HUES64 (cell line): ENCODE measurements around the gene VSIG1. TPM values are rescaled to one million over a fixed set of nuclear protein-coding genes. Genes with fewer than 3 reads are reported as not detected.

Experiments used
- H3K27ac ChIP-seq: 2 replicates; pipeline ENCODE4 v1.7.0; 2013; ENCODE audit warnings: low read depth, low read length, inconsistent platforms
- H3K27me3 ChIP-seq: 2 replicates; pipeline ENCODE4 v1.6.1; 2013; ENCODE audit warnings: mild to moderate bottlenecking, low read length; ENCODE audit not compliant: insufficient read depth
- H3K36me3 ChIP-seq: 2 replicates; pipeline ENCODE4 v1.6.1; 2013; ENCODE audit warnings: mild to moderate bottlenecking, low read length; ENCODE audit not compliant: insufficient read depth
- H3K4me1 ChIP-seq: 2 replicates; pipeline ENCODE4 v1.6.1; 2013; ENCODE audit warnings: mild to moderate bottlenecking, low read length, moderate library complexity; ENCODE audit not compliant: insufficient read depth
- H3K4me3 ChIP-seq: 2 replicates; pipeline ENCODE4 v1.5.1; 2013; ENCODE audit warnings: mild to moderate bottlenecking, low read length, moderate library complexity
- H3K9ac ChIP-seq: 2 replicates; pipeline ENCODE4 v1.6.1; 2013; ENCODE audit warnings: mild to moderate bottlenecking, low read depth, low read length
- H3K9me3 ChIP-seq: 2 replicates; pipeline ENCODE4 v1.6.1; 2013; ENCODE audit warnings: low read depth, low read length; ENCODE audit not compliant: insufficient read depth
- WGBS: fragments of 150-250, 120-280 bp; methylation state at CpG from one replicate; pipeline ENCODE4 v1.1.7; 2013; ENCODE audit warnings: missing lambda C conversion rate; 5-methylcytosine and 5-hydroxymethylcytosine counted together
- polyA plus RNA-seq, 2 experiments: library from polyadenylated mRNA; stranded (reverse); fragments of 50-300 nt; gene quantifications; one replicate each; pipeline ENCODE4 v1.2.3, GENCODE V29; 2013

VSIG1 gene
- polyA plus RNA-seq (2013, experiment 1 of 2) = 0.25 TPM
- polyA plus RNA-seq (2013, experiment 2 of 2) = 1.1 TPM

GRCh38 chrX:108044554-108045256 lies at the start of gene VSIG1:
VSIG1 (plus strand) TSS chrX:108045065; CDS start chrX:108045131, 66 bp downstream.
- Histone ChIP-seq H3K9ac (no peak within 1 kb of the TSS), H3K4me1 (no peaks in the 10 kb centered on the region), H3K27me3 (no peaks in the 10 kb centered on the region), H3K9me3 (no peaks in the 10 kb centered on the region), H3K36me3 (no peaks in the 10 kb centered on the region), H3K27ac (no peak within 1 kb of the TSS), H3K4me3 (no peak within 1 kb of the TSS)
- 95% methylated on average over 6 of the region's 10 CpGs for WGBS

DNA sequence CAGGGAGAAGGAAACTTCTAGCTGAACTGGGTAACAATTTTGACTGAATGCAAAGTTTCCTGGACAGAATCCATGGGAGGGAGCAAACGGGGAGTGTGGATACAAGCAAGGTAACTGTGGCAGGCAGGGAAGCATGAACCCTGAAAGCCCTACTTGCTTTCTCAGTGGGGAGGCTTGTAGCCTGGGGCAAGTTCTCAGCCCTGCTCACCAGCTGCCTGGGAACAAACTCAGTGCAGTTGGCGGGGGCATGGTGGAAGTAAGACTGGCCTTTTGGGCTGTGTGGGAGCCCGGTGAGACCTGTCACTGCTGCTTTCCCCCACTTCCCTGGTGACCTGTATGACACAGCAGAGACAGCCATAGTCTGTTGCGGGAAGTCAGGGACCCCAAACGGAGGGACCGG lies 48.7 kb upstream of the VSIG1 start:
- Histone ChIP-seq H3K4me3 (no peak overlapping the region), H3K9ac (no peak overlapping the region), H3K9me3 (no peaks in the 10 kb centered on the region), H3K36me3 (no peaks in the 10 kb centered on the region), H3K4me1 (no peaks in the 10 kb centered on the region), H3K27me3 (no peaks in the 10 kb centered on the region), H3K27ac (no peak overlapping the region)
- 70% methylated on average over 3 of the region's 6 CpGs for WGBS

DNA sequence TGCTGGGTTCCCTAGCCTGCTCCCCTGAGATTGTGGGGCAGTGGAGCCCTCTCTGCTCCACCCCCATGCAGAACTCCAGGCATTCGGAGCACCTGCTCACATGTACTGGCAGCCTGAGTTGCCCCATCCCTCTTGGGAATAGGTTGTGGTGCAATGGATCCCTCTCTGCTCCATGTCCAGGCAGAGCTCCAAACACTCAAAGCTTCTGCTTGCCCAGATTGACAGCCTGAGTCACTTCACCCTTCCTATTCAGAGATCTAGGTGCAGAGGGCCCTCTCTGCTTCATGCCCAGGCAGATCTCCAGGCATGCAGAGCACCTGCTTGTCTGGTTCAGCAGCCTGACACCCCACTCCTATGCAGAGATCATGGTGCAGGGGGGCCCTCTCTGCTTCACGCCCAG lies 44.1 kb upstream of the VSIG1 start:
- Histone ChIP-seq H3K36me3 (no peaks in the 10 kb centered on the region), H3K27ac (no peak overlapping the region), H3K4me1 (no peaks in the 10 kb centered on the region), H3K9me3 (no peaks in the 10 kb centered on the region), H3K27me3 (no peaks in the 10 kb centered on the region), H3K4me3 (no peak overlapping the region), H3K9ac (no peak overlapping the region)
- 100% methylated on average over 2 of the region's 2 CpGs for WGBS

GRCh38 chrX:108001218-108001814 lies 43.5 kb upstream of the VSIG1 start:
- 60% methylated on average over 9 of the region's 11 CpGs for WGBS
- H3K9ac ChIP-seq = no peak overlapping the region

DNA sequence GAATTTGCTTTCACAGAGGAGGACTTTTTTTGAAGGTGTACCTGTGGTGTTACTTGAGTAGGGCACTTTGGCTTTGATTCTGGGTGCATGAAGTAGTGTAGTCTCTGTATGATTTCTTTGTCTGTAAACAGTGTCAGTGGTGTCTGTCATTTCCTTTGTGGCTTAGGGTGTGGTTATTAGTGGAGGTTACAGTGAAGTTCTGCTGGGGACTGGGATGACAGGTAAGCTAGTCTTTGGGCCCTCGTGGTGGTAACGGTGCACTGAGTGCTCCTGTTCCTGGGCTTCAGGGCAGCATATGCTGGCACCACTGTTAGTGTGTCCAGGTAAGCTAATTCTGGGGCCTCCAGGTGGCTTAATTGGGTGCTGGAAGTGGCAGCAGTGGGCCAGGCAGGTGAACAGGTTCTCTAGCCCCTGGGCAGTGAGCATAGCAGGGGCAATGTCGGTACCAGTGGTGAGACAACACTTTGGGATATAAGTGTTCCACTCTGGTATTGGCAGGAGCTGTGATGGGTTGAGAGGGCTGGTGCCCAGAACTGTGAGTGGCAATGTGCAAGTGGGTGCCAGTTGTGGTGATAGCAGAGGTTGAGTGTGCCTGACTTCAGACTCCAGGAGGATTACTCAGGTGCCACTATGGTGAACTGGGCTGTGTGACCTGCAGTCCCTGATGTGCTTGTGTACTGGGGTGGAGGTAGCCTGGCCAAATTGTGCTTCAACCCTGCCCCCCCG lies 26.0 kb upstream of the VSIG1 start:
- Histone ChIP-seq H3K4me1 (no peaks in the 10 kb centered on the region), H3K4me3 (no peak overlapping the region), H3K9me3 (no peaks in the 10 kb centered on the region), H3K36me3 (no peaks in the 10 kb centered on the region), H3K9ac (no peak overlapping the region), H3K27ac (no peak overlapping the region), H3K27me3 (no peaks in the 10 kb centered on the region)
- 95% methylated on average over 4 of the region's 4 CpGs for WGBS

More at GRCh38 chrX:108001218-108001814, 43.5 kb upstream of the VSIG1 start:
- H3K4me1 ChIP-seq = no peaks in the 10 kb centered on the region
- no peaks in the 10 kb centered on the region for H3K27me3 ChIP-seq
- no peaks in the 10 kb centered on the region for H3K36me3 ChIP-seq
- H3K9me3 ChIP-seq = no peaks in the 10 kb centered on the region
- no peak overlapping the region for H3K4me3 ChIP-seq
- H3K27ac ChIP-seq = no peak overlapping the region

DNA sequence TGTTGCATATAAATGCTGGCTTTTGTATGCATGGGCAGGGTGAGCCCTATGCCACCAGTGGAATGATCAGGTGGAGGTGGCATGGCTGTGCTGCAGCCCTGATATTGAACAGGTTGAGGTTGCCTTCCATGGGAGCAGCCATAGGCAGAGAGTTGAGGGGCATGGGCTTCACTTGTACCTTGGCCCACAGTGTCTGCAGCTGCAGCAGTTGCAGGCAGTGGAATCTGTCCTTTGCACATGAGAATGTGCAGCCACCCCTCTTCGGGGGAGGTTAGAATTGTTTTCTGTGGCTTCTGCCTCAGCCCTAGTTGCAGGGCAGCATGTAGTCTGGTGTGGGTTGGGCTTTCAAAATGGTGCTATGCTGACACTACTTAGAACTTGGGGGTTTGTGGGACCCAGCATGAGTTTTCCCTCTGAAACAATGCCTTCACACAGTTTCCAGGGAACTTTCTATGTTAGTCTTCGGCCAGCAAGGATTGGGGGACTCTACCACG lies 25.4 kb upstream of the VSIG1 start:
- H3K9ac ChIP-seq = no peak overlapping the region
- H3K4me3 ChIP-seq = no peak overlapping the region
- no peaks in the 10 kb centered on the region for H3K9me3 ChIP-seq
- H3K27me3 ChIP-seq = no peaks in the 10 kb centered on the region
- H3K4me1 ChIP-seq = no peaks in the 10 kb centered on the region
- no peaks in the 10 kb centered on the region for H3K36me3 ChIP-seq
- WGBS = 81% methylated on average over 3 of the region's 3 CpGs
- H3K27ac ChIP-seq = no peak overlapping the region

- Histone ChIP-seq H3K36me3 (no peaks in the 10 kb centered on the region), H3K27me3 (no peaks in the 10 kb centered on the region), H3K9ac (no peak overlapping the region), H3K9me3 (no peaks in the 10 kb centered on the region), H3K4me1 (no peaks in the 10 kb centered on the region), H3K27ac (no peak overlapping the region), H3K4me3 (no peak overlapping the region)
- 35% methylated on average over 2 of the region's 2 CpGs for WGBS
These were observed 24.2 kb upstream of the VSIG1 start for GRCh38 chrX:108020631-108021030.

- Histone ChIP-seq H3K9me3 (no peaks in the 10 kb centered on the region), H3K27me3 (no peaks in the 10 kb centered on the region), H3K36me3 (no peaks in the 10 kb centered on the region), H3K4me1 (no peaks in the 10 kb centered on the region), H3K27ac (no peak overlapping the region), H3K9ac (no peak overlapping the region), H3K4me3 (no peak overlapping the region)
- 83% methylated on average over 1 of the region's 1 CpG for WGBS
These were observed 22.3 kb upstream of the VSIG1 start for GRCh38 chrX:108022491-108023089.

GRCh38 chrX:108025376-108025775 lies 19.5 kb upstream of the VSIG1 start:
- Histone ChIP-seq H3K9me3 (no peaks in the 10 kb centered on the region), H3K4me3 (no peak overlapping the region), H3K27me3 (no peaks in the 10 kb centered on the region), H3K4me1 (no peaks in the 10 kb centered on the region), H3K27ac (no peak overlapping the region), H3K9ac (no peak overlapping the region), H3K36me3 (no peaks in the 10 kb centered on the region)
- WGBS = no CpG with 5 or more reads among the region's 1 CpG

DNA sequence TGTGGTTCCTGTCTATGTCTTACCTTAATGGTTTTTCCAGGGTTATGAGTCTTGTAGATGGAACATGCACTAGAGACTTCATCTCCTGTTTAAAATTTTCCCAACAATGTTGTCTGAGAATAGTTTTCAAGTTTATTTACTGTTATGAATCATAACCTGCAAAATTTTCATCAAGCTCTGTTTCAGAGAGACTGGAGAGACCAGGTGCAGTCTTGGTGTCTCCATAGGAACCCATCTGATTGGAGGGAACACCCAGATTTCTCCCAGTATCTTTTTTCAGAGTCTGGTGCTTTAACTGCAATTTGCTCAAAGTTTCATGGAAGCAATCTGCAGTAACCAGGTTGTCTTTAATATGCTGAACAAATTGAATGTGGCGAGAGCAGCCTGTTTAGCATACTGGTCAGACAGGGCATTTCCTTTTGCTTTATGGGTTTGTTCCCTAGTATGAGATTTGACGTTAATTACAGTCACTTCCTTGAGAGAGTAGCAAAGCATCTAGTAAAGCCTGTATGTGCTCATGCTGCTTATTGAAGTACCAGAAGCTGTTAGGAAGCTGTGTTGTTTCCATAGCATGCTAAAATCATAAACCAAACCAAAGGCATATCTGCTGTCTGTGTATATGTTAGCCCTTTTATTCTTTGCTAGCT lies 18.8 kb upstream of the VSIG1 start:
- H3K27ac ChIP-seq = no peak overlapping the region
- H3K9ac ChIP-seq = no peak overlapping the region
- 73% methylated on average over 2 of the region's 2 CpGs for WGBS
- no peaks in the 10 kb centered on the region for H3K9me3 ChIP-seq
- no peaks in the 10 kb centered on the region for H3K4me1 ChIP-seq
- H3K27me3 ChIP-seq = no peaks in the 10 kb centered on the region
- no peak overlapping the region for H3K4me3 ChIP-seq
- no peaks in the 10 kb centered on the region for H3K36me3 ChIP-seq
